HG03095 (cell line): ENCODE measurements around the gene RERE.
"Not testable (repeated sequence)": the region's sequence is repeated elsewhere in the genome, so short reads cannot be mapped to it uniquely, and the experiment has no call there.

Source experiments
- ATAC-seq: cut with Tn5 transposase; IDR thresholded peaks from one replicate; pipeline ENCODE4 v1.9.1; 2021; ENCODE audit warnings: moderate library complexity; ENCODE audit not compliant: unreplicated experiment

RERE gene

GRCh38 chr1:8698012-8698630 is 119.3 kb downstream of the RERE start:
- ATAC-seq = no peak

- not testable (repeated sequence) for ATAC-seq
Measured at GRCh38 chr1:8695442-8695841, 122.0 kb downstream of the RERE start.

GRCh38 chr1:8693107-8693506 is 124.3 kb downstream of the RERE start:
- ATAC-seq = no peak

- no peak for ATAC-seq
Measured at GRCh38 chr1:8691662-8692061, 125.8 kb downstream of the RERE start.

GRCh38 chr1:8690253-8690525 is 127.3 kb downstream of the RERE start:
- no peak for ATAC-seq

- ATAC-seq = no peak
Measured at GRCh38 chr1:8689431-8690252, 127.8 kb downstream of the RERE start.

- ATAC-seq = no peak
Measured at GRCh38 chr1:8687538-8687937, 129.9 kb downstream of the RERE start.

- ATAC-seq = no peak
Measured at GRCh38 chr1:8687039-8687438, 130.4 kb downstream of the RERE start.

- ATAC-seq = no peak
Measured at GRCh38 chr1:8685463-8685862, 132.0 kb downstream of the RERE start.

GRCh38 chr1:8684590-8684989 is 132.8 kb downstream of the RERE start:
- no peak for ATAC-seq

- ATAC-seq = no peak
Measured at GRCh38 chr1:8682573-8682972, 134.9 kb downstream of the RERE start.

GRCh38 chr1:8681911-8682310 is 135.5 kb downstream of the RERE start:
- no peak for ATAC-seq

- no peak for ATAC-seq
Measured at GRCh38 chr1:8680664-8681650, 136.5 kb downstream of the RERE start.

- ATAC-seq = no peak
Measured at GRCh38 chr1:8679929-8680663, 137.3 kb downstream of the RERE start.

GRCh38 chr1:8679395-8679800 is 138.0 kb downstream of the RERE start:
- ATAC-seq = no peak

GRCh38 chr1:8678673-8679394 is 138.6 kb downstream of the RERE start:
- ATAC-seq = no peak

- ATAC-seq = no peak
Measured at GRCh38 chr1:8677782-8678181, 139.7 kb downstream of the RERE start.

- ATAC-seq = no peak
Measured at GRCh38 chr1:8676813-8677212, 140.6 kb downstream of the RERE start.

- no peak for ATAC-seq
Measured at GRCh38 chr1:8676072-8676471, 141.4 kb downstream of the RERE start.

- no peak for ATAC-seq
Measured at GRCh38 chr1:8674912-8675311, 142.5 kb downstream of the RERE start.
